ENCODE results near the gene SNX9. TPM values are rescaled to one million over a fixed set of nuclear protein-coding genes. Genes with fewer than 3 reads are reported as not detected.

SNX9 gene
- polyA plus RNA-seq, 2 of the 4 experiments (the other 2 are of a cell fraction), result 13.9 to 29.8 TPM

DNA sequence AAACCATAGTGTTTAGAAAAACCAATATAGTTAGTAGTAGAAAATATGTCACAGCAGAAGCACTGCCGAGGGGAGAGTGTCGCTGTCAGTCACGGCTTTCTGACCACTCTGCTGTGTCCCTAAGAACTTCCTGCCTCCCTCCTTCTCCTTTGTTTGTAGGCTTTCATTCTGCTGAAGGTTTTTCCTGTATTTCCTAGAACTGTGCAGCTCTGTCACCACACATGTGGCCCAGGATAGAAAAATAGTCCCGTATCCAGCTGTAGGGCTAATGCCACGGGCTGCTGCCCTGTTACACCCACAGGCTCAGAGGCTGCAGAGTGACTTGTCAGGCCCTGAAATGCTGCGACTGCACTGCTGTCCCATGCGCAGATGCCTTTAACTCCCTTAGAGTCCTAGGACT is 106.0 kb downstream of the SNX9 start:
- H3K4me3 ChIP-seq, result no peak overlapping the region
- ChIA-PET POLR2A (no interaction called here), CTCF (no interaction called here)
- no peaks in the 10 kb centered on the region for H3K9me3 ChIP-seq
- FAIRE-seq (no peak), DNase-seq (ENCODE audit: low read depth in 1 of 2, low spot score in 1 of 2) (no peak), ATAC-seq (no peak)
- no peak overlapping the region for H3K4me2 ChIP-seq
- no peaks in the 10 kb centered on the region for H3K4me1 ChIP-seq
- TF ChIP-seq FOSL2 (IDR thresholded peaks at IDR 0.05) (no peak), FOSL2 (CRISPR knock-in tag; IDR thresholded peaks at IDR 0.05) (no peak), JUNB (IDR thresholded peaks at IDR 0.05) (no peak), RFX5 (IDR thresholded peaks at IDR 0.05) (no peak), CHD2 (IDR thresholded peaks at IDR 0.05; ENCODE audit: low read length, partially characterized antibody) (no peak), HEYL (CRISPR knock-in tag; IDR thresholded peaks at IDR 0.05) (no peak), EP300 (IDR thresholded peaks at IDR 0.05) (no peak), FOSB (CRISPR knock-in tag; IDR thresholded peaks at IDR 0.05) (no peak), POLR2AphosphoS2 (conservative IDR thresholded peaks at IDR 0.05; ENCODE audit: low read length) (no peak), SMC3 (IDR thresholded peaks at IDR 0.05) (no peak), FOXS1 (CRISPR knock-in tag; IDR thresholded peaks at IDR 0.05) (no peak), TP53 (CRISPR knock-in tag; IDR thresholded peaks at IDR 0.05) (no peak)
- TF ChIP-seq, protein P1, sequence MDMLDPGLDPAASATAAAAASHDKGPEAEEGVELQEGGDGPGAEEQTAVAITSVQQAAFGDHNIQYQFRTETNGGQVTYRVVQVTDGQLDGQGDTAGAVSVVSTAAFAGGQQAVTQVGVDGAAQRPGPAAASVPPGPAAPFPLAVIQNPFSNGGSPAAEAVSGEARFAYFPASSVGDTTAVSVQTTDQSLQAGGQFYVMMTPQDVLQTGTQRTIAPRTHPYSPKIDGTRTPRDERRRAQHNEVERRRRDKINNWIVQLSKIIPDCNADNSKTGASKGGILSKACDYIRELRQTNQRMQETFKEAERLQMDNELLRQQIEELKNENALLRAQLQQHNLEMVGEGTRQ (IDR thresholded peaks at IDR 0.05), result no peak
- TF ChIP-seq, protein P2, sequence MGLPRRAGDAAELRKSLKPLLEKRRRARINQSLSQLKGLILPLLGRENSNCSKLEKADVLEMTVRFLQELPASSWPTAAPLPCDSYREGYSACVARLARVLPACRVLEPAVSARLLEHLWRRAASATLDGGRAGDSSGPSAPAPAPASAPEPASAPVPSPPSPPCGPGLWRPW (IDR thresholded peaks at IDR 0.05), result no peak
- WGBS (ENCODE audit: missing lambda C conversion rate), result 92% methylated on average over 7 of the region's 7 CpGs
- H3K27ac ChIP-seq, result no peak overlapping the region

DNA sequence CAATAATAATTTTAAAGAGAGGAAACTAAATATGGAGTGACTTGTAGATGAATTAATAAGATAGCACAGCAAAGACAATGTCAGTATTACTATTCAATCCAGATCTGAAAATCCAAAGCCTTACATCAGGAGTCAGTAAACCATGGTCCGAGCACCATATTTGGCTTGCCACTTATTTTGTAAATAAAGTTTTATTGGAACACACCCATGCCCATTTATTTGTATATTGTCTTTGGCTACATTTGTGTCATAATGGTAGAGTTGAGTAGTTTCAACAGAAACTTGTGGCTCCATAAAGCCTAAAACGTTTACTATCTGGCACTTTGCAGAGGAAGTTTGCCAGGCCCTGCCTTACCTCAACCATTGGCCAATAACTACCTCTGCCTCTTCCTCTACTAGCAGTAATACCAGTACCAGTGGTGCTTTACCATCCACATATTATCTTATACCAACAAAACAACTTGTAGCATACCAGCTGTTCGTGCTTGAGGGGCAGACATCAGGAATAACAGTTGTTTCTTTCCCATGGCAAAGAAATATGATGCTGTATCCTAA is 106.8 kb downstream of the SNX9 start:
- ChIA-PET POLR2A (no interaction called here), CTCF (no interaction called here)
- FAIRE-seq (no peak), ATAC-seq (no peak), DNase-seq (ENCODE audit: low read depth in 1 of 2, low spot score in 1 of 2) (no peak)
- H3K4me1 ChIP-seq, result no peaks in the 10 kb centered on the region
- H3K9me3 ChIP-seq, result no peaks in the 10 kb centered on the region
- no peak overlapping the region for H3K27ac ChIP-seq
- 79% methylated on average over 3 of the region's 3 CpGs for WGBS (ENCODE audit: missing lambda C conversion rate)
- TF ChIP-seq EHF (CRISPR knock-in tag; IDR thresholded peaks at IDR 0.05) (no peak), RNF2 (IDR thresholded peaks at IDR 0.05; ENCODE audit: borderline replicate concordance, low read depth) (no peak), FOSL2 (IDR thresholded peaks at IDR 0.05) (no peak), FOSL2 (CRISPR knock-in tag; IDR thresholded peaks at IDR 0.05) (no peak), SMC3 (IDR thresholded peaks at IDR 0.05) (no peak), TFCP2L1 (CRISPR knock-in tag; IDR thresholded peaks at IDR 0.05) (no peak)
- TF ChIP-seq, protein P3, sequence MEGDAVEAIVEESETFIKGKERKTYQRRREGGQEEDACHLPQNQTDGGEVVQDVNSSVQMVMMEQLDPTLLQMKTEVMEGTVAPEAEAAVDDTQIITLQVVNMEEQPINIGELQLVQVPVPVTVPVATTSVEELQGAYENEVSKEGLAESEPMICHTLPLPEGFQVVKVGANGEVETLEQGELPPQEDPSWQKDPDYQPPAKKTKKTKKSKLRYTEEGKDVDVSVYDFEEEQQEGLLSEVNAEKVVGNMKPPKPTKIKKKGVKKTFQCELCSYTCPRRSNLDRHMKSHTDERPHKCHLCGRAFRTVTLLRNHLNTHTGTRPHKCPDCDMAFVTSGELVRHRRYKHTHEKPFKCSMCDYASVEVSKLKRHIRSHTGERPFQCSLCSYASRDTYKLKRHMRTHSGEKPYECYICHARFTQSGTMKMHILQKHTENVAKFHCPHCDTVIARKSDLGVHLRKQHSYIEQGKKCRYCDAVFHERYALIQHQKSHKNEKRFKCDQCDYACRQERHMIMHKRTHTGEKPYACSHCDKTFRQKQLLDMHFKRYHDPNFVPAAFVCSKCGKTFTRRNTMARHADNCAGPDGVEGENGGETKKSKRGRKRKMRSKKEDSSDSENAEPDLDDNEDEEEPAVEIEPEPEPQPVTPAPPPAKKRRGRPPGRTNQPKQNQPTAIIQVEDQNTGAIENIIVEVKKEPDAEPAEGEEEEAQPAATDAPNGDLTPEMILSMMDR (IDR thresholded peaks at IDR 0.05), result no peak
- TF ChIP-seq, protein P4, sequence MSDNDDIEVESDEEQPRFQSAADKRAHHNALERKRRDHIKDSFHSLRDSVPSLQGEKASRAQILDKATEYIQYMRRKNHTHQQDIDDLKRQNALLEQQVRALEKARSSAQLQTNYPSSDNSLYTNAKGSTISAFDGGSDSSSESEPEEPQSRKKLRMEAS (IDR thresholded peaks at IDR 0.05), result no peak
- H3K4me3 ChIP-seq, result no peak overlapping the region
- no peak overlapping the region for H3K4me2 ChIP-seq

DNA sequence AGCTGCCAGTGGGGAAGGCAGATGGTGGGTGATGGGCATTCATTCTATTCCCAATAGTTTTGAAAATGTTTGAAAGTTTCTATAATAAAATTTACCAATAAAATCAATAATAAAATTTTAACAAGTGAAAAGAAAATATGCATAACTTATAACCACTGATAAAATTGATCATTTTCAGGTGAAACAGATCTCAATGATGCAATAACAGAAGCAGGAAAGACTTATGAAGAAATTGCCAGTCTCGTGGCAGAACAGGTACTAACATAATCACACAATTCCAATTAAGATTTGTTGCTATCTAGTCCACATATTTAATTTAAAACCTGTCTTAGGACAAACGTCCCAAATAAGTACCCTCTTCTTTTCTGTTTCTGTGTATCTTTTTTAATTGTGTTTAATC is 112.7 kb downstream of the SNX9 start:
- WGBS (ENCODE audit: missing lambda C conversion rate), result 44% methylated on average over 2 of the region's 2 CpGs
- CTCF ChIA-PET, result no interaction called here
- FAIRE-seq, result no peak
- TF ChIP-seq ZNF302 (CRISPR knock-in tag; IDR thresholded peaks at IDR 0.05), result no peak
- TF ChIP-seq, protein P1 (IDR thresholded peaks at IDR 0.05), result no peak
- no peak for TF ChIP-seq NFE2L2 (conservative IDR thresholded peaks at IDR 0.05; ENCODE audit: low read length)
- TF ChIP-seq HDAC2 (IDR thresholded peaks at IDR 0.05), result no peak
- TF ChIP-seq, protein P5, sequence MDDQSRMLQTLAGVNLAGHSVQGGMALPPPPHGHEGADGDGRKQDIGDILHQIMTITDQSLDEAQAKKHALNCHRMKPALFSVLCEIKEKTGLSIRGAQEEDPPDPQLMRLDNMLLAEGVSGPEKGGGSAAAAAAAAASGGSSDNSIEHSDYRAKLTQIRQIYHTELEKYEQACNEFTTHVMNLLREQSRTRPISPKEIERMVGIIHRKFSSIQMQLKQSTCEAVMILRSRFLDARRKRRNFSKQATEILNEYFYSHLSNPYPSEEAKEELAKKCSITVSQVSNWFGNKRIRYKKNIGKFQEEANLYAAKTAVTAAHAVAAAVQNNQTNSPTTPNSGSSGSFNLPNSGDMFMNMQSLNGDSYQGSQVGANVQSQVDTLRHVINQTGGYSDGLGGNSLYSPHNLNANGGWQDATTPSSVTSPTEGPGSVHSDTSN (IDR thresholded peaks at IDR 0.05), result no peak
- TF ChIP-seq MAZ (IDR thresholded peaks at IDR 0.05; ENCODE audit: borderline replicate concordance, low read depth, low read length), result no peak
- TF ChIP-seq, protein P3 (IDR thresholded peaks at IDR 0.05), result no peak
- TF ChIP-seq, protein P6, sequence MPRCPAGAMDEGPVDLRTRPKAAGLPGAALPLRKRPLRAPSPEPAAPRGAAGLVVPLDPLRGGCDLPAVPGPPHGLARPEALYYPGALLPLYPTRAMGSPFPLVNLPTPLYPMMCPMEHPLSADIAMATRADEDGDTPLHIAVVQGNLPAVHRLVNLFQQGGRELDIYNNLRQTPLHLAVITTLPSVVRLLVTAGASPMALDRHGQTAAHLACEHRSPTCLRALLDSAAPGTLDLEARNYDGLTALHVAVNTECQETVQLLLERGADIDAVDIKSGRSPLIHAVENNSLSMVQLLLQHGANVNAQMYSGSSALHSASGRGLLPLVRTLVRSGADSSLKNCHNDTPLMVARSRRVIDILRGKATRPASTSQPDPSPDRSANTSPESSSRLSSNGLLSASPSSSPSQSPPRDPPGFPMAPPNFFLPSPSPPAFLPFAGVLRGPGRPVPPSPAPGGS (IDR thresholded peaks at IDR 0.05), result no peak
- TF ChIP-seq RNF2 (IDR thresholded peaks at IDR 0.05; ENCODE audit: borderline replicate concordance, low read depth), result no peak
- no peak for TF ChIP-seq RAD21 (conservative IDR thresholded peaks at IDR 0.05 in 1 of 2, IDR thresholded peaks at IDR 0.05 in 1 of 2)
- no peak for TF ChIP-seq POLR2A (IDR thresholded peaks at IDR 0.05; ENCODE audit: low read length)
- no peak for TF ChIP-seq ZC3H11A (IDR thresholded peaks at IDR 0.05)

More for the DNA sequence above, 112.7 kb downstream of the SNX9 start:
- no peak overlapping the region for H3K4me2 ChIP-seq
- no peaks in the 10 kb centered on the region for H3K4me1 ChIP-seq
- H3K4me3 ChIP-seq, result no peak overlapping the region
- POLR2A ChIA-PET, result no interaction called here
- ATAC-seq (no peak), DNase-seq (ENCODE audit: low read depth in 1 of 2, low spot score in 1 of 2) (no peak)
- H3K27ac ChIP-seq, result no peak overlapping the region
- H3K9me3 ChIP-seq, result no peaks in the 10 kb centered on the region

Measured in A549 (cell line).